ENCODE measurements around the gene GCH1.

The GCH1 gene

DNA sequence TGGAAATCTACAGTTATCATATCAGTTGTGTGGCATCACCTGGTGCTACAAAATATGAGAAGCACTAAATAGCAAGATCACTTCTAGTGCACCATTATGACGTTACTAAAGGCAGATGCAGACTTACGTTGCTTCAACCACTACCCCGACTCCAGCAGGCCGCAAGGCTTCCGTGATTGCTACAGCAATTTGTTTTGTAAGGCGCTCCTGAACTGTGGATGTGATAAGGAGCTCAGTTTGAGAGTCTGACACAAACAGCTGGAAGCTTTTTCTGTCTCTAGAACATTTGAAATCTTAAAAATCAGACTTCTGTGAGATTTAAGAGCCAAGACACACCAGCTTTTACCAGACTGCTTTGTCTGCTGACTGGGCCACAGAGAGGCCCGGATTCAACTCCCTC lies 57.0 kb downstream of the GCH1 start:
- 93 to 94% methylated on average over 7 of the region's 7 CpGs for WGBS, 2 experiments
- Histone ChIP-seq H3K9me3 (ENCODE audit: control insufficient read depth, low read length) (no peaks in the 10 kb centered on the region), H3K36me3 (ENCODE audit: control insufficient read depth, insufficient read depth, low read length) (no peaks in the 10 kb centered on the region), H3K4me3 (ENCODE audit: insufficient read depth, low read depth, low read length) (no peak overlapping the region), H3K4me1 (ENCODE audit: control insufficient read depth, insufficient read depth, low read length) (no peaks in the 10 kb centered on the region), H3K27me3 (ENCODE audit: control insufficient read depth, insufficient read depth, low read length, poor library complexity, severe bottlenecking) (no peaks in the 10 kb centered on the region), H3K27ac (ENCODE audit: insufficient read depth, low read depth, low read length, poor library complexity, severe bottlenecking) (no peak overlapping the region)

- Histone ChIP-seq H3K27ac (ENCODE audit: insufficient read depth, low read depth, low read length, poor library complexity, severe bottlenecking) (no peak overlapping the region), H3K4me3 (ENCODE audit: insufficient read depth, low read depth, low read length) (no peak overlapping the region), H3K27me3 (ENCODE audit: control insufficient read depth, insufficient read depth, low read length, poor library complexity, severe bottlenecking) (no peaks in the 10 kb centered on the region), H3K36me3 (ENCODE audit: control insufficient read depth, insufficient read depth, low read length) (no peaks in the 10 kb centered on the region), H3K4me1 (ENCODE audit: control insufficient read depth, insufficient read depth, low read length) (no peaks in the 10 kb centered on the region), H3K9me3 (ENCODE audit: control insufficient read depth, low read length) (no peaks in the 10 kb centered on the region)
- WGBS, 2 experiments: 89 to 92% methylated on average over 2 of the region's 2 CpGs
These were observed 58.1 kb downstream of the GCH1 start for GRCh38 chr14:54844479-54844878.

DNA sequence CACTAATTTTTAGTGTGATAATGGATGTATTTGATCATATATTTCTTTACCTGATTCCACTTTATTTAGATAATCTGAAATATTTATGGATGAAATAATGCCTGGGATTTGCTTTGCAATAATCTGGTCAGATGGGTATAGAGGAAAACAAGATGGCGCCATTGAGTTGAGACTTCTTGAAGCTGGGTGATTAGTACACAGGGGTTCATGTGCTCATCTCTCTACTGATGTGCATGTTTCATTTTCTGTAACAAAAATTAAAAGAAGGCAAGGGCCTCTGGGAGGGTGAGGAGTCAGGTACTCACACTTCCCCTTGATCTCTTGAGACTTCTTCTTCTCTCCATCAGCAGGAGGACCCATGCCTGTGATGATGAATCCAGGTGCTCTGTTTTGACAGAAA lies 61.8 kb downstream of the GCH1 start:
- Histone ChIP-seq H3K36me3 (ENCODE audit: control insufficient read depth, insufficient read depth, low read length) (no peaks in the 10 kb centered on the region), H3K9me3 (ENCODE audit: control insufficient read depth, low read length) (no peaks in the 10 kb centered on the region), H3K27me3 (ENCODE audit: control insufficient read depth, insufficient read depth, low read length, poor library complexity, severe bottlenecking) (no peaks in the 10 kb centered on the region), H3K27ac (ENCODE audit: insufficient read depth, low read depth, low read length, poor library complexity, severe bottlenecking) (no peak overlapping the region), H3K4me3 (ENCODE audit: insufficient read depth, low read depth, low read length) (no peak overlapping the region), H3K4me1 (ENCODE audit: control insufficient read depth, insufficient read depth, low read length) (no peaks in the 10 kb centered on the region)
- WGBS, 2 experiments: 90 to 92% methylated on average over 1 of the region's 1 CpG

DNA sequence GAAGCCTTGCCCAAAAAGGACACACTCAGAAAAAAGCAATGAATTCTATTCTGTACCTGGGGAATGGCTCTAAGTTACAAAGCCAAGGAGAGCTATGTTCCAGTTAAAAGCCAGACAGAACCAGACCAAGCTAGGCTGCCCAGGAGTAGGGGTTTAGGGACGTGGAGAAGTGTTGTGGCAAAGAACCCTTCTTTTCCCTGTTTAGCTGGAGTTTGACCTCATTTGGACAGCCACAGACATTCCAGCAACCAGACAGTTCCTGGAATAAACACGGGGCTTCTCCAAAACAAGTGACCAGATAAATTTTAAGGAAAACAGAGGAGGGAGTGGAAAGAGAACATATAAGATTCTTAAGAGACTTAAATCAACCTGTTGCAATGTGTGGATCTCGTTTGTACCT lies 62.3 kb downstream of the GCH1 start:
- Histone ChIP-seq H3K27ac (ENCODE audit: insufficient read depth, low read depth, low read length, poor library complexity, severe bottlenecking) (no peak overlapping the region), H3K27me3 (ENCODE audit: control insufficient read depth, insufficient read depth, low read length, poor library complexity, severe bottlenecking) (no peaks in the 10 kb centered on the region), H3K9me3 (ENCODE audit: control insufficient read depth, low read length) (no peaks in the 10 kb centered on the region), H3K36me3 (ENCODE audit: control insufficient read depth, insufficient read depth, low read length) (no peaks in the 10 kb centered on the region), H3K4me1 (ENCODE audit: control insufficient read depth, insufficient read depth, low read length) (no peaks in the 10 kb centered on the region), H3K4me3 (ENCODE audit: insufficient read depth, low read depth, low read length) (no peak overlapping the region)
- 81 to 91% methylated on average over 1 to 2 of the region's 3 CpGs for WGBS, 2 experiments

GRCh38 chr14:54839701-54840119 lies 62.9 kb downstream of the GCH1 start:
- no peaks in the 10 kb centered on the region for H3K9me3 ChIP-seq (ENCODE audit: control insufficient read depth, low read length)
- WGBS, 2 experiments: 96% methylated on average over 3 of the region's 3 CpGs
- no peaks in the 10 kb centered on the region for H3K4me1 ChIP-seq (ENCODE audit: control insufficient read depth, insufficient read depth, low read length)
- H3K36me3 ChIP-seq (ENCODE audit: control insufficient read depth, insufficient read depth, low read length): no peaks in the 10 kb centered on the region
- H3K27me3 ChIP-seq (ENCODE audit: control insufficient read depth, insufficient read depth, low read length, poor library complexity, severe bottlenecking): no peaks in the 10 kb centered on the region
- H3K4me3 ChIP-seq (ENCODE audit: insufficient read depth, low read depth, low read length): no peak overlapping the region
- no peak overlapping the region for H3K27ac ChIP-seq (ENCODE audit: insufficient read depth, low read depth, low read length, poor library complexity, severe bottlenecking)

DNA sequence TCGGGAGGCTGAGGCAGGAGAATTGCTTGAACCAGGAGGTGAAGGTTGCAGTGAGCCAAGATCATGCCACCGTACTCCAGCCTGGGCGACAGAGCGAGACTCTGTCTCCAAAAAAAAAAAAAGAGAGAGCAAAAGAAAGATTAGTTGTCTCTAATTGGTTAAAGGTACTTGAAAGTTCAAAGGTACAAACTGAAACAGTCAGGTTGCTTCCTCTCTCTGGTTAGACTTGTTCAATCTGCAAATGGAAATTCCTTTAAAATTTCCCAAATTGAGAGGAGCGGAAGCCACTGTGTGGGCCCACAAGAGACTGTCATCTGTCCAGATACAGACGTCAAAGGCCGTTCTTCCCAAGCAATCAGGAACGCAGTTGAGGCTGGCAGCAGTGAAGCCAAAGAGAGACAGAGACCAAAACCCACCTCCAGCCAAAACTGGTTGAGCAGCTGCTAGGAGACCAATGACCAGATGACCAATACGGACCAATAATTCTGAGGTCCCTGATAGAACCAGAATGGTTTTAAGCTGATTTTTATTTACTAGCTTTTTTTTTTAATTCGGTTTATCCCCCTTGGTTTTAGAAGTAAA lies 63.6 kb downstream of the GCH1 start:
- H3K4me1 ChIP-seq (ENCODE audit: control insufficient read depth, insufficient read depth, low read length): no peaks in the 10 kb centered on the region
- no peaks in the 10 kb centered on the region for H3K36me3 ChIP-seq (ENCODE audit: control insufficient read depth, insufficient read depth, low read length)
- no peaks in the 10 kb centered on the region for H3K9me3 ChIP-seq (ENCODE audit: control insufficient read depth, low read length)
- no peak overlapping the region for H3K4me3 ChIP-seq (ENCODE audit: insufficient read depth, low read depth, low read length)
- 93 to 95% methylated on average over 9 to 10 of the region's 10 CpGs for WGBS, 2 experiments
- no peaks in the 10 kb centered on the region for H3K27me3 ChIP-seq (ENCODE audit: control insufficient read depth, insufficient read depth, low read length, poor library complexity, severe bottlenecking)
- no peak overlapping the region for H3K27ac ChIP-seq (ENCODE audit: insufficient read depth, low read depth, low read length, poor library complexity, severe bottlenecking)

GRCh38 chr14:54837508-54838149 lies 65.0 kb downstream of the GCH1 start:
- Histone ChIP-seq H3K27me3 (ENCODE audit: control insufficient read depth, insufficient read depth, low read length, poor library complexity, severe bottlenecking) (no peaks in the 10 kb centered on the region), H3K9me3 (ENCODE audit: control insufficient read depth, low read length) (no peaks in the 10 kb centered on the region), H3K4me1 (ENCODE audit: control insufficient read depth, insufficient read depth, low read length) (no peaks in the 10 kb centered on the region), H3K36me3 (ENCODE audit: control insufficient read depth, insufficient read depth, low read length) (no peaks in the 10 kb centered on the region), H3K4me3 (ENCODE audit: insufficient read depth, low read depth, low read length) (no peak overlapping the region), H3K27ac (ENCODE audit: insufficient read depth, low read depth, low read length, poor library complexity, severe bottlenecking) (no peak overlapping the region)
- WGBS, 2 experiments: 88 to 96% methylated on average over 2 of the region's 2 CpGs

GRCh38 chr14:54836231-54836630 lies 66.4 kb downstream of the GCH1 start:
- WGBS, 2 experiments: 93 to 94% methylated on average over 2 of the region's 2 CpGs
- no peak overlapping the region for H3K4me3 ChIP-seq (ENCODE audit: insufficient read depth, low read depth, low read length)
- no peaks in the 10 kb centered on the region for H3K4me1 ChIP-seq (ENCODE audit: control insufficient read depth, insufficient read depth, low read length)
- H3K9me3 ChIP-seq (ENCODE audit: control insufficient read depth, low read length): no peaks in the 10 kb centered on the region
- no peaks in the 10 kb centered on the region for H3K36me3 ChIP-seq (ENCODE audit: control insufficient read depth, insufficient read depth, low read length)
- no peak overlapping the region for H3K27ac ChIP-seq (ENCODE audit: insufficient read depth, low read depth, low read length, poor library complexity, severe bottlenecking)
- H3K27me3 ChIP-seq (ENCODE audit: control insufficient read depth, insufficient read depth, low read length, poor library complexity, severe bottlenecking): no peaks in the 10 kb centered on the region

DNA sequence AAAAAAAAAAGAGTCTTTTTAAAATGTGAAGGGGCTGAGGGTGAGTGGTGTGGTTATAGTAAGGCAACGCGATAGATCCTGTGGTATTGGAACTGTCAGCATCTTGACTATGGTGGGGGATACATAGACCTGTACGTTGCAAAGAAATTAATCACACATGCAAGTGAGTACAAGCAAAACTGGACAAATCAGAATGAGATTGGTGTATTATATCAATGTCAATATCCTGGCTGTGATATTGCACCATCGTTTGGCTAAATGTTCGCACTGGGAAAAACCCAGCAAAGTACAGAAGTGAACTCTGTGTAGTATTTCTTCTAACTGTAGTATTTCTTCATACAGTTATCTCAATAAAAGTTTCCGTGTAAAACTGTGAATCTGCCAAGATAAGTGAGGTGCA lies 67.9 kb downstream of the GCH1 start:
- Histone ChIP-seq H3K4me3 (ENCODE audit: insufficient read depth, low read depth, low read length) (no peak overlapping the region), H3K9me3 (ENCODE audit: control insufficient read depth, low read length) (no peaks in the 10 kb centered on the region), H3K27me3 (ENCODE audit: control insufficient read depth, insufficient read depth, low read length, poor library complexity, severe bottlenecking) (no peaks in the 10 kb centered on the region), H3K4me1 (ENCODE audit: control insufficient read depth, insufficient read depth, low read length) (no peaks in the 10 kb centered on the region), H3K36me3 (ENCODE audit: control insufficient read depth, insufficient read depth, low read length) (no peaks in the 10 kb centered on the region), H3K27ac (ENCODE audit: insufficient read depth, low read depth, low read length, poor library complexity, severe bottlenecking) (no peak overlapping the region)
- WGBS, 2 experiments: 91 to 93% methylated on average over 6 of the region's 6 CpGs

- no peaks in the 10 kb centered on the region for H3K27me3 ChIP-seq (ENCODE audit: control insufficient read depth, insufficient read depth, low read length, poor library complexity, severe bottlenecking)
- no peaks in the 10 kb centered on the region for H3K9me3 ChIP-seq (ENCODE audit: control insufficient read depth, low read length)
- H3K27ac ChIP-seq (ENCODE audit: insufficient read depth, low read depth, low read length, poor library complexity, severe bottlenecking): no peak overlapping the region
- H3K4me3 ChIP-seq (ENCODE audit: insufficient read depth, low read depth, low read length): no peak overlapping the region
- no peaks in the 10 kb centered on the region for H3K36me3 ChIP-seq (ENCODE audit: control insufficient read depth, insufficient read depth, low read length)
- H3K4me1 ChIP-seq (ENCODE audit: control insufficient read depth, insufficient read depth, low read length): no peaks in the 10 kb centered on the region
These were observed 68.5 kb downstream of the GCH1 start for GRCh38 chr14:54834081-54834480.
